IMR-90 (cell line): ENCODE results near the gene IGF2R. TPM values are rescaled to one million over a fixed set of nuclear protein-coding genes. Genes with fewer than 3 reads are reported as not detected.
A peak's percentile ranks its signal among the peaks of the same experiment; 100 is the strongest.

ENCODE experiments used
- ATAC-seq: fragments of 200-7000 bp; cut with Tn5 transposase; 2 replicates; pipeline ENCODE4 v1.9.1; 2020; ENCODE audit warnings: low read depth, mild to moderate bottlenecking, moderate library complexity
- BruUV-seq: library from RNA; stranded (reverse); fragments of 400-500 nt; replicated peaks from 2 replicates; lab custom pipeline; 2021; lab: Mats Ljungman, UMichigan
- CTCF ChIA-PET: fragments of 300-600 bp; formaldehyde crosslinking; extraction: SDS; loops from one replicate; lab custom pipeline; 2021; ENCODE audit warnings: antibody characterized with exemption; lab: Yijun Ruan, JAX
- POLR2A ChIA-PET: fragments of 300-600 bp; sonication (Branson Sonifier 250); formaldehyde crosslinking; loops from one replicate; lab custom pipeline; 2022; ENCODE audit warnings: antibody characterized with exemption; ENCODE audit not compliant: unreplicated experiment; lab: Charles Lee
- DNase-seq: peaks from one replicate; pipeline ENCODE4 v3.0.0; 2013
- H2AFZ ChIP-seq: replicated peaks from 2 replicates; pipeline ENCODE3; 2013; ENCODE audit warnings: low read length, mild to moderate bottlenecking; ENCODE audit not compliant: poor library complexity
- H2AK5ac ChIP-seq: 2 replicates; pipeline ENCODE4 v1.6.1; 2013; ENCODE audit warnings: low read depth, low read length, inconsistent platforms
- H2AK9ac ChIP-seq: replicated peaks from 2 replicates; pipeline ENCODE3; 2013; ENCODE audit warnings: mild to moderate bottlenecking, low read depth, low read length, moderate library complexity; ENCODE audit not compliant: poor library complexity
- H2BK120ac ChIP-seq: 2 replicates; pipeline ENCODE4 v1.6.1; 2013; ENCODE audit warnings: low read depth, low read length, inconsistent platforms
- H2BK15ac ChIP-seq: 3 replicates; pipeline ENCODE4 v1.6.1; 2013; ENCODE audit warnings: low read depth, low read length, inconsistent platforms
- H2BK20ac ChIP-seq: 2 replicates; pipeline ENCODE4 v1.6.1; 2013; ENCODE audit warnings: low read depth, mild to moderate bottlenecking, inconsistent platforms, low read length, moderate library complexity
- H2BK5ac ChIP-seq: 2 replicates; pipeline ENCODE4 v1.6.1; 2013; ENCODE audit warnings: mild to moderate bottlenecking, low read depth, low read length, inconsistent platforms; ENCODE audit not compliant: poor library complexity, severe bottlenecking
- H3K14ac ChIP-seq: replicated peaks from 2 replicates; pipeline ENCODE4 v1.6.1; 2013; ENCODE audit warnings: low read depth, low read length, inconsistent platforms
- H3K18ac ChIP-seq: 2 replicates; pipeline ENCODE4 v1.6.1; 2013; ENCODE audit warnings: low read depth, low read length, control low read depth
- H3K23ac ChIP-seq: 2 replicates; pipeline ENCODE4 v1.6.1; 2013; ENCODE audit warnings: low read depth, low read length, inconsistent platforms
- H3K27ac ChIP-seq: 2 replicates; pipeline ENCODE4 v1.5.1; 2013; ENCODE audit warnings: mild to moderate bottlenecking, control low read depth, low read length; ENCODE audit not compliant: insufficient read depth
- H3K27me3 ChIP-seq: 2 replicates; pipeline ENCODE4 v1.6.1; 2013; ENCODE audit warnings: low read length; ENCODE audit not compliant: control insufficient read depth, insufficient read depth
- H3K36me3 ChIP-seq: 2 replicates; pipeline ENCODE4 v1.6.1; 2013; ENCODE audit warnings: low read length, mixed read lengths; ENCODE audit not compliant: control insufficient read depth, insufficient read depth
- H3K4ac ChIP-seq: 2 replicates; pipeline ENCODE4 v1.6.1; 2013; ENCODE audit warnings: low read depth, low read length, inconsistent platforms
- H3K4me1 ChIP-seq: 2 replicates; pipeline ENCODE4 v1.6.1; 2013; ENCODE audit warnings: low read length, mixed read lengths; ENCODE audit not compliant: control insufficient read depth, insufficient read depth
- H3K4me2 ChIP-seq: 2 replicates; pipeline ENCODE4 v1.6.1; 2013; ENCODE audit warnings: low read depth, mild to moderate bottlenecking, control low read depth, low read length, moderate library complexity
- H3K4me3 ChIP-seq: 2 replicates; pipeline ENCODE4 v1.5.1; 2013; ENCODE audit warnings: low read depth, mild to moderate bottlenecking, control low read depth, low read length, moderate library complexity; ENCODE audit not compliant: insufficient read depth
- H3K56ac ChIP-seq: 2 replicates; pipeline ENCODE4 v1.6.1; 2013; ENCODE audit warnings: low read length, inconsistent platforms; ENCODE audit not compliant: insufficient read depth; ENCODE audit errors: extremely low read depth
- H3K79me1 ChIP-seq, 2 experiments: 2 replicates each; pipeline ENCODE4 v1.6.1; 2013; ENCODE audit warnings: low read length in 2 of 2, inconsistent platforms in 1 of 2, low read depth in 1 of 2
- H3K9ac ChIP-seq: 2 replicates; pipeline ENCODE4 v1.6.1; 2013; ENCODE audit warnings: low read depth, low read length, control low read depth
- H3K9me1 ChIP-seq: 2 replicates; pipeline ENCODE4 v1.6.1; 2013; ENCODE audit warnings: low read length, inconsistent platforms; ENCODE audit not compliant: insufficient read depth
- H3K9me3 ChIP-seq: 2 replicates; pipeline ENCODE4 v1.6.1; 2013; ENCODE audit warnings: low read length; ENCODE audit not compliant: control insufficient read depth, insufficient read depth
- H4K20me1 ChIP-seq: 2 replicates; pipeline ENCODE4 v1.6.1; 2013; ENCODE audit warnings: low read length, inconsistent platforms; ENCODE audit not compliant: insufficient read depth
- H4K5ac ChIP-seq: 2 replicates; pipeline ENCODE4 v1.6.1; 2013; ENCODE audit warnings: mild to moderate bottlenecking, low read depth, low read length, control low read depth
- H4K8ac ChIP-seq, 2 experiments: 2 replicates each; pipeline ENCODE4 v1.6.1; 2013; ENCODE audit warnings: low read depth in 2 of 2, low read length in 2 of 2, control low read depth in 1 of 2, inconsistent platforms in 1 of 2
- H4K91ac ChIP-seq: 2 replicates; pipeline ENCODE4 v1.6.1; 2013; ENCODE audit warnings: low read depth, low read length, inconsistent platforms; ENCODE audit not compliant: insufficient read depth
- BHLHE40 ChIP-seq: fragments of 150-350 bp; IDR thresholded peaks from 2 replicates; pipeline ENCODE4 v1.6.1; 2016; ENCODE audit warnings: mild to moderate bottlenecking, low read depth, low read length
- CEBPB ChIP-seq: IDR thresholded peaks from 2 replicates; pipeline ENCODE4 v1.6.1; 2012; ENCODE audit warnings: low read depth, low read length, improper control_type of control experiment
- CHD1 ChIP-seq: IDR thresholded peaks from 2 replicates; pipeline ENCODE4 v1.6.1; 2012; ENCODE audit warnings: low read depth, low read length, improper control_type of control experiment
- FOS ChIP-seq: fragments of 150-350 bp; IDR thresholded peaks from 2 replicates; pipeline ENCODE4 v1.6.1; 2016; ENCODE audit warnings: low read depth, low read length
- MAFK ChIP-seq: IDR thresholded peaks from 2 replicates; pipeline ENCODE4 v1.6.1; 2012; ENCODE audit warnings: low read depth, low read length, improper control_type of control experiment
- MAZ ChIP-seq: IDR thresholded peaks from 2 replicates; pipeline ENCODE4 v1.6.1; 2012; ENCODE audit warnings: low read depth, mild to moderate bottlenecking, low read length, improper control_type of control experiment, moderate library complexity, borderline replicate concordance
- NFE2L2 ChIP-seq: fragments of 150-350 bp; IDR thresholded peaks from 2 replicates; pipeline ENCODE4 v1.6.1; 2016; ENCODE audit warnings: low read depth, mild to moderate bottlenecking, low read length
- POLR2A ChIP-seq: IDR thresholded peaks from 2 replicates; pipeline ENCODE4 v1.6.1; 2012; ENCODE audit warnings: mild to moderate bottlenecking, low read depth, low read length
- RAD21 ChIP-seq: IDR thresholded peaks from 2 replicates; pipeline ENCODE4 v1.6.1; 2012; ENCODE audit warnings: low read length, improper control_type of control experiment
- RCOR1 ChIP-seq: IDR thresholded peaks from 2 replicates; pipeline ENCODE4 v1.6.1; 2012; ENCODE audit warnings: mild to moderate bottlenecking, low read length, improper control_type of control experiment; ENCODE audit not compliant: insufficient replicate concordance
- RFX5 ChIP-seq: IDR thresholded peaks from 2 replicates; pipeline ENCODE4 v1.8.0; 2012; ENCODE audit warnings: low read depth, mild to moderate bottlenecking, low read length, moderate library complexity
- SMC3 ChIP-seq: fragments of 150-350 bp; IDR thresholded peaks from 2 replicates; pipeline ENCODE4 v1.6.1; 2016; ENCODE audit warnings: low read depth, mild to moderate bottlenecking, antibody characterized with exemption, low read length, moderate library complexity
- WGBS, 2 experiments: methylation state at CpG; one replicate each; pipeline versions ENCODE4 v1.1.5 to v1.1.7; 2013; ENCODE audit warnings: missing lambda C conversion rate in 2 of 2; ENCODE audit not compliant: insufficient read length in 1 of 2; ENCODE audit errors: extremely low coverage in 2 of 2; 5-methylcytosine and 5-hydroxymethylcytosine counted together
- dilution Hi-C: fragments of 300-500 bp; cut with HindIII; formaldehyde crosslinking; loops from one replicate; pipeline ENCODE4 v1.14.3; 2018; ENCODE audit warnings: low sequenced_read_pairs; ENCODE audit not compliant: unreplicated experiment
- in situ Hi-C: fragments of 300-500 bp; cut with MboI; formaldehyde crosslinking; loops from 3 replicates; pipeline ENCODE4 v1.14.3; 2019; ENCODE audit warnings: low sequenced_read_pairs, inconsistent platforms, mixed read lengths
- intact Hi-C: fragments of 100-400 bp; cut with micrococcal nuclease; formaldehyde crosslinking; loops from 2 replicates; pipeline ENCODE4 v1.10.0; 2022
- polyA plus RNA-seq, 3 experiments: library from polyadenylated mRNA; depleted of rRNA; stranded (reverse); fragments of >200 nt; gene quantifications; 2 replicates each; pipeline ENCODE4 v1.2.3, GENCODE V29; 2012; ENCODE audit warnings: low replicate concordance in 1 of 3
- total RNA-seq: library from RNA; depleted of rRNA; stranded (reverse); fragments of >200 nt; gene quantifications from 2 replicates; pipeline ENCODE4 v1.2.3, GENCODE V29; 2012
- TF ChIP-seq, protein P1 (sequence below): conservative IDR thresholded peaks from 2 replicates; pipeline ENCODE4 v1.5.1; 2012; ENCODE audit warnings: mild to moderate bottlenecking, low read depth, low read length, improper control_type of control experiment
- TF ChIP-seq, protein P2 (sequence below): fragments of 150-350 bp; IDR thresholded peaks from 2 replicates; pipeline ENCODE4 v1.6.1; 2017; ENCODE audit warnings: mild to moderate bottlenecking, antibody characterized with exemption, low read length, low read depth

IGF2R gene
- total and polyA plus RNA-seq, 2 of the 4 experiments (the other 2 are of a cell fraction) = 33.2 to 41.4 TPM

DNA sequence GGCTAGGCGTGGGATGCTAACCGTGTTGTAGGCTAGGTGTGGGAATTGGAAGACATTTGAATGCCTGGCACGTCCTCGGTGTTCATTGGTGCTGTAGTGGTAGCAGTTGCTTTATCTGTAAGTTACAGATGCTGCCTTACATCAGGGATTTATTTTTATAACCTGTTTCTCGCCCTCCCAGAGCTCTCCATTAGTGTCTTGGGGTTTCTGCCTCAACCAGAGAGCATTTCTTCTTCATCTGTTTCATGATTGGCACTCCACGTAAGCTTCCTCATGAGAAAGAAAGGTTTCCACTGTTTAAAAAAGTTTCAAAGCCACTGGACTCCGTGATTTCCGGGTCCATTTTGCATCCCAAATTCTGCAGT lies 9.0 kb downstream of the IGF2R start:
- H2BK15ac ChIP-seq = no peak overlapping the region
- intact Hi-C loops (no loop called here), in situ Hi-C loops (no loop called here), dilution Hi-C loops (no loop called here)
- H4K5ac ChIP-seq = no peak overlapping the region
- no peak for DNase-seq
- no peak overlapping the region; the same call in 1 of the 2 replicates for H3K4ac ChIP-seq
- peaks cover 86% of the 10 kb centered on the region for H4K20me1 ChIP-seq
- peaks cover 34% of the 10 kb centered on the region for H3K9me1 ChIP-seq
- H3K14ac ChIP-seq = no peak overlapping the region
- H3K4me1 ChIP-seq = peaks cover 32% of the 10 kb centered on the region
- no peak overlapping the region for H3K18ac ChIP-seq
- H3K4me2 ChIP-seq = no peak overlapping the region; the same call in 1 of the 2 replicates
- H2BK5ac ChIP-seq = no peak overlapping the region
- ChIA-PET CTCF (no interaction called here), POLR2A (no interaction called here)
- WGBS, 2 experiments = 80% methylated on average over 1 of the region's 8 CpGs; no CpG with 5 or more reads in 1 of the 2 experiments
- ATAC-seq = no peak
- H2AK9ac ChIP-seq = peak overlapping the region; percentile 18
- H3K9me3 ChIP-seq = no peaks in the 10 kb centered on the region
- H2AFZ ChIP-seq = peak overlapping the region; percentile 23
- H3K9ac ChIP-seq = no peak overlapping the region
- no peak overlapping the region for H3K23ac ChIP-seq
- H3K36me3 ChIP-seq = no peaks in the 10 kb centered on the region
- no peak overlapping the region for H2BK20ac ChIP-seq
- peaks cover 38 to 78% of the 10 kb centered on the region in 2 experiments for H3K79me1 ChIP-seq
- no peak for TF ChIP-seq POLR2A
- no peak for TF ChIP-seq NFE2L2
- no peak for TF ChIP-seq SMC3
- no peak for TF ChIP-seq BHLHE40
- TF ChIP-seq, protein P1, sequence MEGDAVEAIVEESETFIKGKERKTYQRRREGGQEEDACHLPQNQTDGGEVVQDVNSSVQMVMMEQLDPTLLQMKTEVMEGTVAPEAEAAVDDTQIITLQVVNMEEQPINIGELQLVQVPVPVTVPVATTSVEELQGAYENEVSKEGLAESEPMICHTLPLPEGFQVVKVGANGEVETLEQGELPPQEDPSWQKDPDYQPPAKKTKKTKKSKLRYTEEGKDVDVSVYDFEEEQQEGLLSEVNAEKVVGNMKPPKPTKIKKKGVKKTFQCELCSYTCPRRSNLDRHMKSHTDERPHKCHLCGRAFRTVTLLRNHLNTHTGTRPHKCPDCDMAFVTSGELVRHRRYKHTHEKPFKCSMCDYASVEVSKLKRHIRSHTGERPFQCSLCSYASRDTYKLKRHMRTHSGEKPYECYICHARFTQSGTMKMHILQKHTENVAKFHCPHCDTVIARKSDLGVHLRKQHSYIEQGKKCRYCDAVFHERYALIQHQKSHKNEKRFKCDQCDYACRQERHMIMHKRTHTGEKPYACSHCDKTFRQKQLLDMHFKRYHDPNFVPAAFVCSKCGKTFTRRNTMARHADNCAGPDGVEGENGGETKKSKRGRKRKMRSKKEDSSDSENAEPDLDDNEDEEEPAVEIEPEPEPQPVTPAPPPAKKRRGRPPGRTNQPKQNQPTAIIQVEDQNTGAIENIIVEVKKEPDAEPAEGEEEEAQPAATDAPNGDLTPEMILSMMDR = no peak
- TF ChIP-seq MAFK = no peak
- no peak for TF ChIP-seq MAZ
- TF ChIP-seq CEBPB = no peak
- TF ChIP-seq RFX5 = no peak
- no peak for TF ChIP-seq RAD21
- TF ChIP-seq, protein P2, sequence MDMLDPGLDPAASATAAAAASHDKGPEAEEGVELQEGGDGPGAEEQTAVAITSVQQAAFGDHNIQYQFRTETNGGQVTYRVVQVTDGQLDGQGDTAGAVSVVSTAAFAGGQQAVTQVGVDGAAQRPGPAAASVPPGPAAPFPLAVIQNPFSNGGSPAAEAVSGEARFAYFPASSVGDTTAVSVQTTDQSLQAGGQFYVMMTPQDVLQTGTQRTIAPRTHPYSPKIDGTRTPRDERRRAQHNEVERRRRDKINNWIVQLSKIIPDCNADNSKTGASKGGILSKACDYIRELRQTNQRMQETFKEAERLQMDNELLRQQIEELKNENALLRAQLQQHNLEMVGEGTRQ = no peak
- TF ChIP-seq RCOR1 = no peak
- TF ChIP-seq CHD1 = no peak
- no peak for TF ChIP-seq FOS
- no peak overlapping the region for H3K4me3 ChIP-seq
- no peaks in the 10 kb centered on the region for H3K27me3 ChIP-seq
- no peak overlapping the region for H3K27ac ChIP-seq
- peak overlapping the region; percentile 53; the same call in 1 of the 2 replicates for H2AK5ac ChIP-seq
- no peak overlapping the region; a peak in 1 of 4 replicates for H4K8ac ChIP-seq
- H3K56ac ChIP-seq = no peak overlapping the region
- H4K91ac ChIP-seq = no peak overlapping the region
- no TSS peak for BruUV-seq
- no peak overlapping the region for H2BK120ac ChIP-seq
